NK-92 treated with Interleukin-12 subunit alpha and Interleukin-12 subunit beta, amount 100 ng/mL, for 24 hours (cell line): Measurements from ENCODE around the gene ATP1A4.

Source experiments
- DNase-seq: peaks from one replicate; lab custom pipeline; 2025; lab: John Stamatoyannopoulos, UW

Gene ATP1A4

DNA sequence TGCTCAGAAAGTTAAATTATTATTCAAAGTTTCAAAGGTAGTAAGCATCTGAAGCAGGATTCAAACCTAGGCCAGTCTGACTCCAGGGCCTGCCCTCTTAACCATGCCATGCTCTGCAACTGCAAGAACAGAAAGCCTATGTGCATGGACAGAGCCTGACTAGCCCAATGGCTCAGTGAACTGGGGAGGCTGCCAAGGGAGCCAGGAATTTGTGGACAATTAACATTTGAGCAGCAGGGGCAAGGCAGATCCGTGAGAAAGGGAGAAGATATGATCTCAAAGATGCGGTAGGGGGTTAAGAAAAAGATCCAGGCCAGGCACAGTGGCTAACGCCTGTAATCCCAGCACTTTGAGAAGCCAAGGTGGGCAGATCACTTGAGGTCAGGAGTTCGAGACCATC is 6.5 kb upstream of the ATP1A4 start:
- DNase-seq = no peak

DNA sequence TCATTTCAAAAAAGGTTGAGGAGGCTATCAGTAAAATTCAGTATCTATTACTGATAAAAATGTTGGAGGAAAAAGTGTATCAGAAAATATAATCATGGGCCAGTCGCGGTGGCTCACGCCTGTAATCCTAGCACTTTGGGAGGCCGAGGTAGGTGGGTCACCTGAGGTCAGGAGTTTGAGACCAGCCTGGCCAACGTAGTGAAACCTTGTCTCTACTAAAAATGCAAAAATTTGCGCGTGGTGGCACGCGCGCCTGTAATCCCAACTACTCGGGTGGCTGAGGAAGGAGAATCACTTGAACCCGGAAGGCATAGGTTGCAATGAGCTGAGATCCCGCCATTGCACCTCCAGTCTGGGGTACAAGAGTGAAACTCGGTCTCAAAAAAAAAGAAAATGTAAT is 5.3 kb upstream of the ATP1A4 start:
- no peak for DNase-seq

DNA sequence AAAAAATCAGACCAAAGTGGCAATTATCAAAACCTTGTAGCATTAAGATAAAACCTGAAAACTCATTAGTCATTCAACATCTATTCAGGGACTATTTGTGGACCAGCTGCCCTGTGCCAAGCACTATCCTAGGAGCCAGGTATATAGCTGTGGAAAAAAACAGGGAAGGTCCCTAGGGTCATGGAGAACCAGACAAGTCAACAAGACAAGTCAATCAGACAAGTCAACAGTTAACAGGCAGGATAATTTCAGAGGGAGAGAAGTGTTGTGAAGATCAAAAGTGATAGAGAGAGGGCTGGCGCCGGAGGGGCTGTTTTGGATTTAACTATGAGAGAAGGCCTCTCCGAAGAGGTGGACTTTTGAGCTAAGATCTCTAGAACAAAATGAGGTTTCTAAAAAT is 3.3 kb upstream of the ATP1A4 start:
- DNase-seq = no peak

DNA sequence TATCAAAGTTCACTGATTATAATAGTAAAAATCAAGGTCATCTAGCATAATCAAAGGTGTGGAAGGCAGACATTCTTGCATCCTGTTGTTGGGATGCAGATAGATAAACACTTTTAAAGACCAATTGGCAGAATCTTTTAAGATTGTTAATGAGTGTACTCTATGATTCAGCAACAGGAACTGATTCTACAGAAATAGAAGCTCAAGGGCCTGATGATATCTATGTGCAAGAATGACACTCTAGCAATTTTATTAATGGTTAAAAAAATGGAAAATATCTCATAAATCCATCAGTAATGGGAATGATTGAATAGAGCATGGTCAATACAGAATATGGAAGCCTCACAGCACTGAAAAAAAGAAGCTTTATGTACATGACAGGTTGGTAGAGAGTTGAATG is 2.2 kb upstream of the ATP1A4 start:
- DNase-seq = no peak

DNA sequence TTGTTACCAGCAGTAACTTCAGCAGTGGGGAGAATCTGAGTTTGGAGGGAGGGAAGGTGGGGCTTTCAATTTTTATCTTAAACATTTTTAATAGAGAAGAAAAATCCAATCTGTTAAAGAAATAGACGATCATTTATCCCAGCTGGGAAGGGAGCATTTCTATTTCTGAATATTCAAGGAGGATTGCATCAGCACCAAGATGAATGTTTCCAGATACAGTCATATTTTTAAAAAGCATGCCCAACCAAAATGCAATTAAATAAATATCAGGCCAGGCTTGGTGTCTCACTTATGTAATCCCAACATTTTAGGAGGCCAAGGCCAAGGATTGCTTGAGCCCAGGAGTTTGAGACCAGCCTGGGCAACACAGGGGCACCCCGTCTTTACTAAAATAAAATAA is 1.7 kb upstream of the ATP1A4 start:
- DNase-seq = no peak

DNA sequence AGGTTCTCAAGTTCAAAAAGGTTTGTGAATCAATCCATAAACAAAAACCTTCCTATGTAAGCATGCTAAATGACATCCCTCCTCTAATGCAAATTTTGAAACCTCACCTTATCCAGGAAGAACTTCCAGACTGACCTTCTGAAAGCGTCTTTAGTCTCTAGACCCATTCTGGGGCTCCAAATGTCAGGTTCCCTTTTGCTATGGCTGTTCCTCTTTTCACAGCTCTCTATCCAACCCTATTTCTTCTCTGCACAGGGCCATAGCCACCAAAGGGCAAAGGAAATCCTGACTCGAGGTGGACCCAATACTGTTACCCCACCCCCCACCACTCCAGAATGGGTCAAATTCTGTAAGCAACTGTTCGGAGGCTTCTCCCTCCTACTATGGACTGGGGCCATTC is 3.4 kb downstream of the ATP1A4 start:
- DNase-seq = no peak

DNA sequence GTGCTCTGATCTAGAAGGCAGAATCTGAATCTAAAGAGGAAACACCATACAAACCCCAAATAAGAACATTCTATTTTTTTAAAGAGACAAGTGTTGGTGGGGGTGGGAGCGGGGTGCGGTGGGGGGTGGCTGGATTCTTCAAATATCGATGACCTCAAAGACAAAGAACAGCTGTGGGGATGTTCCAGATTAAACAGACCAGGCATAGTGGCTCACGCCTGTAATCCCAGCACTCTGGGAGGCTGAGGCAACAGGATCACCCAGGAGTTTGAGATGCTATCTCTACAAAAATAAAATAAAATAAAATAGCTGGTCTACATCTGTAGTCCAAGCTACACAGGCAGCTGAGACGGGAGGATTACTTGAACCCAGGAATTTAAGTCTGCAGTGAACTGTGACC is 5.0 kb downstream of the ATP1A4 start:
- DNase-seq = no peak

DNA sequence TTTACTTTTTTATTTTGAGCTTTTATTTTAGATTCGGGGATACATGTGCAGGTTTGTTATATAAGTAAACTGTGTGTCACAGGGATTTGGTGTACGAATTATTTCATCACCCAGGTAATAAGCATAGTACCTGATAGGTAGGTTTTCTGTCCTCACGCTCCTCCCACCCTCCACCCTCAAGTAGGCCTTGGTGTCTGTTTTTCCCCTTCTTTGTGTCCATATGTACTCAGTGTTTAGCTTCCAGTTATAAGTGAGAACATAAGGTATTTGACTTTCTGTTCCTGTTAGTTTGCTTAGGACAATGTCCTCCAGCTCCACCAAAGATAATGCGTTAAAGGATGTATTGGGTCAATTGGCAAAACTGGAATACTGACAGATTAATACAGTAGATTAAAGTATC is 5.8 kb downstream of the ATP1A4 start:
- no peak for DNase-seq

DNA sequence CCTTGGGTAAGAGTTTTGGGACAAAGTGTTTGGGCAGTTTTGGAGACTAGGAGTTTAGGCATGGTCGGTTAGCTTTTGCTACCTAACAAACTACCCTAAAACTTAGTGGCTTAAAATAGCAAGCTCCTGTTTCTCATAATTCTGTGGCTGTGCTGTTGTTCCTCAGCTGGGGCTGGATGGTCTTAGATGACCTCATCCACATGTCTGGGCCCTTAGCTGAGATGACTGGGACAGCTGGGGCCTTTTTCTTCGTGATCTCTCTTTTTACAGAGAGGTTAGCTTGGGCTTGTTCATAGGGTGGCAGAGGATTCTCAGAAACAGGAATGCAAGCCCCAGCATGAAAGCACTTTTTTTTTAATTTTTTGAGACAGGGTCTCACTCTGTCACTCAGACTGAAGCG is 6.6 kb downstream of the ATP1A4 start:
- no peak for DNase-seq

DNA sequence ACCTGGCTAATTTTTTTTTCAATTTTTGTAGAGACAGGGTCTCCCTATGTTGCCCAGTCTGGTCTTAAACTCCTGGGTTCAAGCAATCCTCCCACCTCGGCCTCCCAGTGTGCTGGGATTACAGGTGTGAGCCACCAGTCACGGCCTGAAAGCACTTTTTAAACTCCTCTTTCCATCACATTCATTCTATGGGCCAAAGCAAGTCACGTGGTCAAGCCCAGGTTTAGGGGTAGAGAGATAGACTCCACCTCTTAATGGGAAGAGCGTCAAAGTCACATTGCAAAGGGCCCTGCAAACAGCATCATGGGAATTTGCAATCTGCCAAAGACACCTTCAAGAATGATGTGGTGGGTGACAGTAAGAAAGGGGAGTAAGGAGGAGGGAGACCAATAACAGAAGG is 7.1 kb downstream of the ATP1A4 start:
- no peak for DNase-seq

DNA sequence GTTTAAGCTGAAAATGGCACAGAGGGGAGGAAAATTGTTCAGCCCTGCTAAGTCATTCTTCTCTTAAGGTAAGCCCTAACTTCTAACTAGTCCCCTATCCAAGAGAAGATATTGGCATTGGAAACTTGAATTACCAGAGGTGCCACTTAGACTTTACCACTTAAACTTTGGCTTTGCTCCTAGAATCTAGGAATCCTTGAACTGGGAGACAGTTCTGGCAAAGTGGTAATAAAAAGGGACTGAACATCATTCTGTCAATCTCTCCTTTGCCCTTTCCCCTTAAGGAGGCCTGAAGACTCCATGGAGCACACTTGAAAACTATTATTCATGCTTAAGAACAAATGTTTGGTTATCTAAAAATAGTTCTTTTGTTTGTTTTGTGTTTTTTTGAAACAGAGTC is 8.4 kb downstream of the ATP1A4 start:
- no peak for DNase-seq

DNA sequence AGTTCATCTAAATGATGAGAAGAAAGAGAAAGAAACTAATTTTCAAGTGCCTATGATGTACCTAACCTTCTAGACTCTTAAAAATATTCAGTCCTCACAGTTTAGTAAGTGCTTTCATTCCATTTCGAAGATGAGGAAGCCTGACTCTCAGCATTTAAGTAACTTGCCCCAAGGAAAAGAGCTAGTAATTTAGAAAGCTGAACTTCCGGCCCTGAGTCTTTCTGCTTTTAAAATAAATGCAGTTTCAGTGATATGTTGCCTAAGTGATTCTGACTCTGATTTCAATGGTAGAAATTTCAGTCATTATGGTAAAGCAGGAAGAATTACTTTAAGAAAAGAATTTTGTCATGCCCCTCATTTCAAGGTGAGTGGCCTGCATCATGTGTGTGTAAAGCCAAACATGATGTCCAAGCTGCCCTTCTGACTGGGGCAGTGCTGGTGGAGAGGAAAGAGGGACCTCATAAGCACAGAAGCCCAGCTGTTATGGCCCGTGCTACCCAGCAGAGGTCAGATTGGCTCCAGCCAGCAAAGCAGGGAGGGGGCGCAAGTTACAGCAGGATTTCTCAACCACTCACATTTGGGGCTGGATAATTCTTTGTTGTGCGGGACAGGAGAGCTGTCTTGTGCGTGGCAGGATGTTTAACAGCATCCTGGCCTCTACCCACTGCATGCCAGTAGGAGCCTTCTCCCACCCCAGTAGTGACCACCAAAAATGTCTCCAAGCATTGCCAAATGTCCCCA is 10.7 kb downstream of the ATP1A4 start:
- DNase-seq = no peak

DNA sequence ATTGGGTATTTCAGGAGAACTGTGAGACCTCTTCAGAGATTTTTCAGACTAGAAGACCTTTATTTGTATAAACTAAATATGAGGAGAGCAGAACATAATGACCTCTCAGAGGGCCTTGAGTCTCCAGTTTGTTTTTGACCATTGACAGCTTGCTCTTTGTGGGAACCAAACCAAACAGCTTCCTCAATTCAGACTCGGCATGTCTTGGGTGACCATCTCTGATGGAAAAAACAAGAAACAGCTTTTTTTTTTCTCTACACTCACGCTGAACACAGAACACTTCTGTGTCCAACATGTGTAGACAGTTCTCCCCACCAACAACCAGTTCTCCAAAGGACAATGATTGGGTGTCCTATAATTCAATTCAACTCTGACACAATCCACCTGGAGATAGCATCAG is 11.5 kb downstream of the ATP1A4 start:
- no peak for DNase-seq

DNA sequence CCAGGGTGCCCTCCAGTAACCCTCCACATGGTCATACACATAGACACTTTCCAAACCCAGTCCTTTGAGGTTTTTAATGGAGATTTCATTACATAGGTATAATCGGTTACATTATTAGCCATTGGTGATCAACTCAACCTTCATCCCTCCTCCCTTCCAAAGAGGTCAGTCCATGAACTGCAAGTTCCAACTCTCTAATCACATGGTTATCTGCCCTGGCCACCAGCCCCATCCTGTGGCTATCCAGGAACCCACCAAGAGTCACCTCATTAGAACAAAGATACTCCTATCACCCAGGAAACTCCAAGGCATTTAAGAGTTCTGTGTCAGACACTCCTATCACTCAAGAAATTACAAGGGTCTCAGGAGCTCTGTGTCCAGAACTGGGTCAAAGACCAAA is 12.2 kb downstream of the ATP1A4 start:
- no peak for DNase-seq

DNA sequence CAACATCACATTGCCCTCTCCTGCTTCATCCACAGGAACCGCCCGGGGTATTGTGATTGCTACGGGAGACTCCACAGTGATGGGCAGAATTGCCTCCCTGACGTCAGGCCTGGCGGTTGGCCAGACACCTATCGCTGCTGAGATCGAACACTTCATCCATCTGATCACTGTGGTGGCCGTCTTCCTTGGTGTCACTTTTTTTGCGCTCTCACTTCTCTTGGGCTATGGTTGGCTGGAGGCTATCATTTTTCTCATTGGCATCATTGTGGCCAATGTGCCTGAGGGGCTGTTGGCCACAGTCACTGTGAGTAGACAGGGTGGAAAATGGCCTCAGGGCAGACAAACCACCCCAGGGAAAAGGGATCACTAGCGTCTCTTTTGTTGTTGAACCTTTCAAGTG is 12.7 kb downstream of the ATP1A4 start:
- no peak for DNase-seq

DNA sequence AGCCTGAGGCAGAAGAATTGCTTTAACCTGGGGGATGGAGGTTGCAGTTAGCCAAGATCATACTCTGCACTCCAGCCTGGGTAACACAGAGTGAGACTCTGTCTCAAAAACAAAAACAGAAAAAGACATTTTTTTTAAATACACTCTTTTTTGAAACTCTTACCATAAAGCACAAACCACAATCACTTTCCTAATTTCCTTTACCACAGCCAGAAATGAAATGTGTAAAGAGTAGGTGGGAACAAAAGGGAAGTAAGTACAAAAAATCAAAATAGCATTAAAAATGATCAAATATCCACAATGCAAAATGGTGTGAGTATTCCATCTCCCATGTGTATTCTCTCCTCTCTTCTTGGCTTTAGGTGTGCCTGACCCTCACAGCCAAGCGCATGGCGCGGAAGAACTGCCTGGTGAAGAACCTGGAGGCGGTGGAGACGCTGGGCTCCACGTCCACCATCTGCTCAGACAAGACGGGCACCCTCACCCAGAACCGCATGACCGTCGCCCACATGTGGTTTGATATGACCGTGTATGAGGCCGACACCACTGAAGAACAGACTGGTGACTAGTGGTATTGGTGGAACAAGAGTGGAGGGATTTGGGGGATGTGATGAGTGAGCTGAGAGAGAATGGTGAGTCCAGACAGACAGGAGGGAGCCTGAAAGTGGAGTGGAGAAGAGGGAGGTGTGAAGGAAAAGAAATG is 14.9 kb downstream of the ATP1A4 start:
- DNase-seq = no peak

DNA sequence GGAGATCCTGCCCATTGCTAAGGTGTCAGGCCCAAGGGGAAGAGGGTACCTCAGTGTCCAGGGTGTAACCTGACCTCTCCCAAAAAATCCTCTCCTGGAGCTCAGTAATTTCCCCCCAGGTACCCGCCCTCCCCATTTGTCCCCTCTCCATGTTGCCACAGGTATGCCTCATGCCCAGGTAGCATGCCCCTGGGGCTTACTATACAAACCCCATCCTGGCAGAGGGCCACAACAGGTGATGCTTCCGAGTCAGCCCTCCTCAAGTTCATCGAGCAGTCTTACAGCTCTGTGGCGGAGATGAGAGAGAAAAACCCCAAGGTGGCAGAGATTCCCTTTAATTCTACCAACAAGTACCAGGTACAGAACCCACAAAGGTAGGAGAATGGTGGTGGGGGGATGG is 15.7 kb downstream of the ATP1A4 start:
- no peak for DNase-seq

DNA sequence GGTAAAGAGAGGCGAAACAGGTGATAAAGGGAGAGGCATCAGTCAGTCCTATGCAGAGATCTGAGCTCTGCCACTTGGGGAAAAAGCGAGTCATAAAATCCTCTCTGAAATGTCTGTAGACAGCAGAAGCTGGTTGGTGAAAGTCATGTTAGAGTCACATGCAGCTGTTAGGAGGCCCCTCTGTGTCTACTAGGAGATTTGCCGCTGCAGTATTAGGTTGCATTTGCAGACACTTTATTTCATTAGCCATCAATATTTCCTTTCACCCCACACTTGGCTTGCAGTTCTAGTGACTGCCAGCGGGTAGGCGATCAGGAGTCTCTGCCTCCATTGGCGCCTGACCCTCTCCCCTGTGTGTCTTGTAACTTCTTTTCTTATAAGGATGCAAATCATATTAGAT is 16.2 kb downstream of the ATP1A4 start:
- no peak for DNase-seq

DNA sequence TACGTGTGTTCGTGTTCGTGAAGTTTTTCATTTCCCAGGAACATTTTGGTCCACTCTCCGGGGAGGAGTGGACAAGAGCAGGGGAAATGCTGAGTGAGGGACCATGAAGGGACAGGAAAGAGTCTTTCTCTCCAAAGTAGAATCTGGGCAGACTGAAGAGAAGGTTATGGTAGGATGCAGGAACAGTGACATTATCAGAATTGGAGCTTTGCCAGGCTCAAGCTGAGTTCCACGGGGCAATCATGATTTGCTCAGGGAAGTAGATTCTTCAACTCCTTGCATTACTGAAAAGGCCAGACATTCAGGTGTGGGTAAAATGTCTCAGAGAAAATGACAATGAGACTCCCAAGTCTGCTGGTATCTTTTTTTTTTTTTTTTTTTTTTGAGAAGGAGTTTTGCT is 16.6 kb downstream of the ATP1A4 start:
- no peak for DNase-seq

DNA sequence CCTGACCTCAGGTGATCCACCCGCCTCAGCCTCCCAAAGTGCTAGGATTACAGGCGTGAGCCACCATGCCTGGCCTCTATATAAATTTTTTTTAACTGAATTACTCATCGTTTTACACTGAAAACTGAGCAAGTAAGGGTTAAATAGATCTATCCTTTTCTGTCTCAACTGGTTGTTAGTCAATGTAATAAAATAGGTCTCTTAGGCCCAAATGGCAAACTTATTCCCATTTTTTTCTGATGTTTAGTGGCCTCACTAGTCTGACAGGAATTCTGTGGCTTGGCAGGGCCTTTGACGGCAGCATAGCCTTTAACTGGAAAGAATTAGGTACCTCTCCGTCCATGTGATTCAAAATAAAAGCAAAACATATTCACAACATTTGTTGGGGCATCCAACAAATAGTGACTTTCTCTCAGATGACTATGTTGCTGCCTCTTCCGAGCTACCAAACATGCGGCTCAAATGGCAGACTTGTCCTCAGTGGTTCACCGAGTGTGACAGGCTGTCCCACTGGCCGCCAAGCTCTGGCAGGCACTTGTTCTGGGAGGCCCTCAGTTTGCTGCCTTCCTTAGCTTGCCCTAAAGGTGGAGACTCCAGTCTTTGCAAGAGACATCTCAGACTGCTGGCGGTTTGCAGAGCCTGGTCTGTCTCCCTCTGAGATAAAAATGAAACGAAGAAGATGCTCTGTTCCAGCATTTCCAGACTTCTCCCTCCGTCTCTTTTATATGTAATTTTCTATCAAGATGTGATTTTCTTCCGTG is 17.4 kb downstream of the ATP1A4 start:
- DNase-seq = no peak

DNA sequence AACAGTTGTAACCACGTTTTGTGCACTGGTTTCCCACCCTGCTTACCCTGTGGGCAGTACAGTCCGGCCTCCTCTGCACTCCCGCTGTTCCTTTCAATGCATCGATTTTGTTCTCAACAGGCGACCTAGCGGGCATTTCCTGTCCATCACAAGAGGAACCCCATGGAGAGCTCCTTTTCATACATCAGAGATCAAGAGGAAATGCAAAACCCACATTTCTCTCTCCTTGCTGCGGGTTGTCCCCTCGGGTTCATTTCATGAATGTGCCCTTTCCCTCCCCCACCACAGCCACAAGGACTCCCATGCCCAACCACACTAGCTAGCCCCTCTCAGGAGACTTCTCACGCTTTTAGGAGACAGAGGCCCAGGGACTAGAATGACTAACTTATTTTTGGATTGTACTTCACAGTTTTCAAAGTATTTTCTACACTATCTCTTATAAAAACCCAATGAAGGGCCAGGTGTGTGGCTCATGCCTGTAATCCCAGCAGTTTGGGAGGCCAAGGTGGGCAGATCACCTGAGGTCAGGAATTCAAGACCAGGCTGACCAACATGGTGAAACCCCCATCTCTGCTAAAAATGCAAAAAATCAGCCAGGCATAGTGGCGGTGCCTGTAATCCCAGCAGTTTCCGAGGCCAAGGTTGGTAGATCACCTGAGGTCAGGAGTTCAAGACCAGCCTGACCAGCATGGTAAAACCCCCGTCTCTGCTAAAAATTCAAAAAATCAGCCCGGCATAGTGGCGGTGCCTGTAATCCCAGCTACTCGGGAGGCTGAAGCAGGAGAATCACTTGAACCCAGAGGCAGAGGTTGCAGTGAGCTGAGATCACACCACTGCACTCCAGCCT is 18.4 kb downstream of the ATP1A4 start:
- DNase-seq = no peak

DNA sequence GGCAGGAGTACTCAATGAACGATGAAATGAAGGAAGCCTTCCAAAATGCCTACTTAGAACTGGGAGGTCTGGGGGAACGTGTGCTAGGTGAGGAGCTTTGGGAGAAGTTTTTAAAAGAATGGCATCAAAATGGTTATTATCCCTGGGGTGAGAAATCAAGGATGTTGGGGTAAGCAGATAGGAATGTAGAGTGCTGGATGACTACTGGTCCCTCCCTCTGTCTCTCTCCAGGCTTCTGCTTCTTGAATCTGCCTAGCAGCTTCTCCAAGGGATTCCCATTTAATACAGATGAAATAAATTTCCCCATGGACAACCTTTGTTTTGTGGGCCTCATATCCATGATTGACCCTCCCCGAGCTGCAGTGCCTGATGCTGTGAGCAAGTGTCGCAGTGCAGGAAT is 20.0 kb downstream of the ATP1A4 start:
- DNase-seq = no peak
